Muscle of leg (tissue), 16 donors: ENCODE data around the gene ARL14. TPM values are rescaled to one million over a fixed set of nuclear protein-coding genes. Genes with fewer than 3 reads are reported as not detected.

Experiments
- DNase-seq: peaks from one replicate; pipeline ENCODE4 v3.0.0; 2013
- H3K27ac ChIP-seq: one replicate; pipeline ENCODE4 v1.5.1; 2013; ENCODE audit warnings: mild to moderate bottlenecking, low read length, control low read depth
- H3K27me3 ChIP-seq: one replicate; pipeline ENCODE4 v1.6.1; 2013; ENCODE audit warnings: low read length; ENCODE audit not compliant: control insufficient read depth, insufficient read depth
- H3K36me3 ChIP-seq: one replicate; pipeline ENCODE4 v1.6.1; 2013; ENCODE audit warnings: low read length; ENCODE audit not compliant: control insufficient read depth, insufficient read depth
- H3K4me1 ChIP-seq: one replicate; pipeline ENCODE4 v1.6.1; 2013; ENCODE audit warnings: low read length; ENCODE audit not compliant: control insufficient read depth, insufficient read depth
- H3K4me3 ChIP-seq: one replicate; pipeline ENCODE4 v1.5.1; 2013; ENCODE audit warnings: low read length, control low read depth
- H3K9me3 ChIP-seq: replicated peaks from 2 replicates; pipeline ENCODE4 v1.6.1; 2013; ENCODE audit warnings: low read depth, low read length; ENCODE audit not compliant: control insufficient read depth
- WGBS: methylation state at CpG from one replicate; pipeline ENCODE4 v1.1.5; 2013; ENCODE audit warnings: missing lambda C conversion rate; ENCODE audit not compliant: insufficient coverage; 5-methylcytosine and 5-hydroxymethylcytosine counted together
- long read RNA-seq, 11 donors: transcript quantifications; one replicate each; lab custom pipeline, GENCODE V29; 2026
- polyA plus RNA-seq, 8 donors: library from polyadenylated mRNA; unstranded; fragments of 120-200 nt; gene quantifications; one replicate each; pipeline versions ENCODE4 v1.2.1 to v1.2.3, GENCODE V29; 2013; ENCODE audit warnings: inconsistent platforms in 1 of 8, low replicate concordance in 1 of 8; ENCODE audit not compliant: insufficient read length in 8 of 8, insufficient read depth in 1 of 8
- total RNA-seq: library from RNA; stranded (reverse); fragments of 120-200 nt; gene quantifications from one replicate; pipeline ENCODE4 v1.2.4, GENCODE V29; 2013

The ARL14 gene
- not detected for total RNA-seq
- under 1 TPM in 1 of 8 donors, not detected in 7; 0.15 TPM for polyA plus RNA-seq
- long read RNA-seq, donor 1: 0 reads
- long read RNA-seq, donor 2: 0 reads
- long read RNA-seq, donor 3, partial matches to known transcripts: 0 of 1 reads
- long read RNA-seq, donor 3, other reads (novel, unspliced or antisense): 0 of 1 reads
- long read RNA-seq, donor 4: 0 reads
- long read RNA-seq, donor 5: 0 reads
- long read RNA-seq, donor 6: 0 reads
- long read RNA-seq, donor 7: 0 reads
- long read RNA-seq, donor 8: 0 reads
- long read RNA-seq, donor 9: 0 reads
- long read RNA-seq, donor 10, partial matches to known transcripts: 0 of 1 reads
- long read RNA-seq, donor 10, other reads (novel, unspliced or antisense): 0 of 1 reads
- long read RNA-seq, donor 11: 0 reads

DNA sequence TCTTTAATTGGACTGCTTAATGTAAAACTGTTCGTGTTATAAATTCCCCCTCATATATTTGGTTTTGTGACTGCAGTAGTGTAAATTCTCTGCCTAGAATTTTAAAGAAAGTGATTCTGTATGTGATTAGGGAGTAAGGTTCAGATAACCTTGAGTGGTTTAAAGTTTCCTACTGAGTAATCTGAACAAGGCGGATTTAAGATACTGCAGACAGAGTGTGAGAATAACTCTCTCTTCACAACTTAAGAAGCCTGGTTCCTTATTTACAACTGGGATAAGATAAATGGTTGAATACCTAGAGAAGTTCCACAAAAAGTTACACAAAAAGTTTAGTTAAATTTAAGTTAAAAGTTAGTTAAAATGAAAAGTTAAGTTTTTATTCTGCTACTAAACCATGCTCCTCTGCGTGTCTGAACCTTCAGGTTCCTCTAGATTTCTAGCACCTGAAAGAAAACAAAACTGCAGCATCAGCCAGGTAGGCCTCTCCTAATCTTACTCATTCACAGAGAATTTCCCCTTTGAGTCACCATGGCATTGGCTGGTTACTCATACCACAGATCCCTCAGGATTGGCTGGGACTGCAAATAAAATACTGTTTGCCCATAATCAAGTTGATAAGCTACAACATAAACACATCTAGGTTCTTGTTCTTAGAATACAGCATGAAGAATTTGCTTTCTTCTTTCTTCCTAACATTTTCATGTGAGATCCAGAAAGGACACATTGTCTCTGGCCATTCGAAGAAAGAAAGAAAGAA lies at the start of gene ARL14:
Gene ARL14, plus strand, starts transcription at position 614 of the 757 bp plus-strand sequence. CDS start 187 bp downstream, outside the sequence.
- no CpG with 5 or more reads among the region's 4 CpGs for WGBS
- Histone ChIP-seq H3K27me3 (no peaks in the 10 kb centered on the region), H3K9me3 (no peaks in the 10 kb centered on the region), H3K4me1 (peaks cover 9% of the 10 kb centered on the region), H3K36me3 (no peaks in the 10 kb centered on the region), H3K27ac (no peak within 1 kb of the TSS), H3K4me3 (no peak within 1 kb of the TSS)
- no peak for DNase-seq

DNA sequence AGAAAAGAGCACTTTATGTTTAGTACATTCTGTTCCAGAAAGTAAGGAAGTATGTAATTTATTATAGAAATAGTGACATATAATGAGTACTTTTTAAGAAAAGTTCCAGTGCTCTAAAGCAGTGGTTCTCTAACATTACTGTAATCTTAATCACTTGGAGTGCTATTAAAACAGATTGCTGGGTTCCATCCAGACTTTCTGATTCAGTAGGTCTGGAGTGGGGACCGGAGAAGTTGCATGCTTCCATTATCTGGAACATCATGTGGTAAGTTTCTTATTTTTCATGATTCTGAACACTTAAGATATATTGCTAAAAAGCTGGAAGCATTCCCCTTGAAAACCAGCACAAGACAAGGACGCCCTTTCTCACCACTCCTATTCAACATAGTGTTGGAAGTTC lies 47.5 kb upstream of the ARL14 start:
- H3K27me3 ChIP-seq: no peaks in the 10 kb centered on the region
- WGBS: no CpG with 5 or more reads among the region's 2 CpGs
- H3K27ac ChIP-seq: no peak overlapping the region
- H3K4me3 ChIP-seq: no peak overlapping the region
- H3K9me3 ChIP-seq: no peaks in the 10 kb centered on the region
- H3K36me3 ChIP-seq: no peaks in the 10 kb centered on the region
- DNase-seq: no peak
- H3K4me1 ChIP-seq: no peaks in the 10 kb centered on the region

GRCh38 chr3:160633361-160634083 lies 43.4 kb upstream of the ARL14 start:
- no peaks in the 10 kb centered on the region for H3K4me1 ChIP-seq
- no peak overlapping the region for H3K4me3 ChIP-seq
- no peak overlapping the region for H3K27ac ChIP-seq
- no peak for DNase-seq
- H3K27me3 ChIP-seq: no peaks in the 10 kb centered on the region
- no peaks in the 10 kb centered on the region for H3K36me3 ChIP-seq
- H3K9me3 ChIP-seq: no peaks in the 10 kb centered on the region
- 47% methylated on average over 2 of the region's 4 CpGs for WGBS

GRCh38 chr3:160635213-160635612 lies 41.7 kb upstream of the ARL14 start:
- no peaks in the 10 kb centered on the region for H3K9me3 ChIP-seq
- H3K4me3 ChIP-seq: no peak overlapping the region
- no peak overlapping the region for H3K27ac ChIP-seq
- no peaks in the 10 kb centered on the region for H3K36me3 ChIP-seq
- no peaks in the 10 kb centered on the region for H3K4me1 ChIP-seq
- no peak for DNase-seq
- no peaks in the 10 kb centered on the region for H3K27me3 ChIP-seq

- Histone ChIP-seq H3K4me1 (no peaks in the 10 kb centered on the region), H3K9me3 (no peaks in the 10 kb centered on the region), H3K27ac (no peak overlapping the region), H3K4me3 (no peak overlapping the region), H3K36me3 (no peaks in the 10 kb centered on the region), H3K27me3 (no peaks in the 10 kb centered on the region)
- 93% methylated on average over 2 of the region's 2 CpGs for WGBS
- DNase-seq: no peak
Observed at GRCh38 chr3:160637086-160637485, 39.9 kb upstream of the ARL14 start.

DNA sequence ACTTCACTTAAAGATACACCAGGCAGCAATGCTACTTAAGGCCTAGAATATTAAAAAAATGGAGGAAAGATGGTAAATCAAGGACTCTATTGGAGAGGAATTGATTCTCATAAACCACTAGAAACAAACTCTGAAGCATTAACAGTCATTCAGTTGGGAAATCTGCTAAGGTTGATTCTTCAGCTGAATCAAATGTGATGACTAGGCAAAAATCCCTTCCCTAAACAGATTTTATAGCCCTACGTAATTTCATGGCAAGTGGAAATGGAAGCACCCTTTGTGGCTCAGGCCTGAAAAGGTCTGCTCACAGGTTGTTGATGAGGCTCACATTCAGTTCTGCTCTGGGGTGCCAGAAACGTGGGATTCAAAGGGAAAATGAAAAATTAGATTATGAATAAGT lies 38.8 kb upstream of the ARL14 start:
- H3K27ac ChIP-seq: no peak overlapping the region
- no peak for DNase-seq
- H3K4me1 ChIP-seq: no peaks in the 10 kb centered on the region
- no peaks in the 10 kb centered on the region for H3K27me3 ChIP-seq
- H3K4me3 ChIP-seq: no peak overlapping the region
- H3K36me3 ChIP-seq: no peaks in the 10 kb centered on the region
- H3K9me3 ChIP-seq: no peaks in the 10 kb centered on the region
- 74% methylated on average over 2 of the region's 2 CpGs for WGBS

DNA sequence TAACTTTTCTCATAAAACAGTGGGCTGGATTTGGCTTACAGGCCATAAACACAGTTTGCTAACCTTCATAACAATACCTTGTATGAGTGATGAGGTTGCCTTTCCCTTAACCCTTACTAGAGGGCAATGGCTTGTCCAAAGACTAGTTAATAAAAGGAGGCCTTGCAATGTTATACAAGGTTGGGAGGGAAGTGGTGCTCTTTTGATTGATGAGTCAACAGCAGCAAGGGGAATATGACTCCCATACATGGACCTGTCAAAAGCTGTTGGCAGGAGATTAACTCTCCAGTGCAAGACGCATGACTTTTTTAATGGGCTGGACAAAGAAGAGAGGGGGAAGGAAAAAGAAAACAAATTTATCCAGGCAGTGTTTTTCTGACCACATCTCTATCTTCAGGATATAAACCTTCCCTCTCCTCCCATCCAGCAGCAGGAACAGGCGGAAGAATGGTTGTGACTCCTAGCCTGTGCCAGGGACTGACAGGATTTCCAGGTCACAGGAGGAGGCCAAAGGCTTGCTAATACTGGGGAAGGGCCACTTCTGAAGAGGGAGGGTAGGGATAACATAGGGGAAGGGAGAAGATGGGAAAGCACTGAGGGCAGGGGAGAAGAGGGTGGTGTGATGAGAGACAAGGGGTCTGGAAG lies 35.2 kb upstream of the ARL14 start:
- no peaks in the 10 kb centered on the region for H3K27me3 ChIP-seq

GRCh38 chr3:160643994-160644393 lies 33.0 kb upstream of the ARL14 start:
- Histone ChIP-seq H3K27me3 (no peaks in the 10 kb centered on the region), H3K27ac (no peak overlapping the region), H3K4me3 (no peak overlapping the region), H3K4me1 (no peaks in the 10 kb centered on the region), H3K36me3 (no peaks in the 10 kb centered on the region), H3K9me3 (no peaks in the 10 kb centered on the region)
- no CpG with 5 or more reads among the region's 3 CpGs for WGBS
- DNase-seq: no peak

More for the DNA sequence above, 35.2 kb upstream of the ARL14 start:
- no CpG with 5 or more reads among the region's 2 CpGs for WGBS
- H3K4me1 ChIP-seq: no peaks in the 10 kb centered on the region
- DNase-seq: no peak
- no peaks in the 10 kb centered on the region for H3K36me3 ChIP-seq
- no peak overlapping the region for H3K4me3 ChIP-seq
- H3K27ac ChIP-seq: no peak overlapping the region
- no peaks in the 10 kb centered on the region for H3K9me3 ChIP-seq

- Histone ChIP-seq H3K27me3 (no peaks in the 10 kb centered on the region), H3K36me3 (no peaks in the 10 kb centered on the region), H3K27ac (no peak overlapping the region), H3K9me3 (no peaks in the 10 kb centered on the region), H3K4me1 (no peaks in the 10 kb centered on the region), H3K4me3 (no peak overlapping the region)
- no peak for DNase-seq
- 17% methylated on average over 1 of the region's 2 CpGs for WGBS
Observed at GRCh38 chr3:160644491-160644890, 32.5 kb upstream of the ARL14 start.

DNA sequence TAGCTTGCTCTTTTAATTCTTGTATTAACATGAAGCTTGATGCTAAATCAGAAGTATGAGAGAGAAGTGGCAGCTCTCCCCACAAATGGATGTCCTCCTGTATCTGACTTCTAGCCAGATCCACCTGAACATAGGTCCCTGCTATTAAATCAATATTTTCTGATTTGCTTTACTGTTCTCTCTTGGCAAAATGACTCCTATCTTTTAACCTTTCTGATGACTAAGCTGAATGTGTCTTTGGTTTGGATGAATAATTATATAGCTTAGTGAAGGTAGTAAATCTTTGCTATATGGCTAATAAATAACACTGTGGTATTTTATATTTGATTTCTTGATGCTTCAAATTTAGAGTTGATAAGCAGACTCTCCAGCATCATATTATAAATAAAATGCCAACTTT lies 28.3 kb upstream of the ARL14 start:
- Histone ChIP-seq H3K4me3 (no peak overlapping the region), H3K36me3 (no peaks in the 10 kb centered on the region), H3K27ac (no peak overlapping the region), H3K27me3 (no peaks in the 10 kb centered on the region), H3K9me3 (no peaks in the 10 kb centered on the region), H3K4me1 (no peaks in the 10 kb centered on the region)
- no peak for DNase-seq
